GM23338 (cell line): ENCODE measurements around the gene SLC7A14. TPM values are rescaled to one million over a fixed set of nuclear protein-coding genes. Genes with fewer than 3 reads are reported as not detected.

Source experiments
- ATAC-seq: fragments of 200-7000 bp; cut with Tn5 transposase; 3 replicates; pipeline ENCODE4 v1.9.1; 2020
- DNase-seq: peaks from one replicate; pipeline ENCODE4 v3.0.0-alpha.2; 2015; ENCODE audit warnings: low spot score
- H2AFZ ChIP-seq: fragments of 200-600 bp; sonication (generic); 2 replicates; pipeline ENCODE4 v1.8.0; 2016; ENCODE audit warnings: antibody characterized with exemption, mild to moderate bottlenecking, moderate library complexity
- H3F3A ChIP-seq: fragments of 200-600 bp; sonication (generic); replicated peaks from 2 replicates; pipeline ENCODE4 v1.8.0; 2017; ENCODE audit warnings: antibody characterized with exemption, mixed run types, low read depth
- H3K27ac ChIP-seq: fragments of 200-600 bp; sonication (generic); 2 replicates; pipeline ENCODE4 v1.6.1; 2016; ENCODE audit warnings: low read depth
- H3K27me3 ChIP-seq: fragments of 200-600 bp; sonication (generic); 2 replicates; pipeline ENCODE4 v1.8.0; 2016; ENCODE audit warnings: mild to moderate bottlenecking, mixed run types, moderate library complexity; ENCODE audit not compliant: insufficient read depth
- H3K36me3 ChIP-seq: fragments of 200-600 bp; sonication (generic); 2 replicates; pipeline ENCODE4 v1.8.0; 2016; ENCODE audit warnings: mild to moderate bottlenecking; ENCODE audit not compliant: insufficient read depth
- H3K4me1 ChIP-seq: fragments of 200-600 bp; sonication (generic); 2 replicates; pipeline ENCODE4 v1.8.0; 2016; ENCODE audit warnings: mild to moderate bottlenecking, moderate library complexity; ENCODE audit not compliant: insufficient read depth
- H3K4me2 ChIP-seq: fragments of 200-600 bp; sonication (generic); 2 replicates; pipeline ENCODE4 v1.7.1; 2017; ENCODE audit warnings: mixed run types
- H3K4me3 ChIP-seq: fragments of 200-600 bp; sonication (generic); 2 replicates; pipeline ENCODE4 v1.6.1; 2016; ENCODE audit warnings: mixed run types
- H3K79me2 ChIP-seq: fragments of 200-600 bp; sonication (generic); replicated peaks from 2 replicates; pipeline ENCODE4 v1.8.0; 2017; ENCODE audit warnings: mild to moderate bottlenecking; ENCODE audit not compliant: insufficient read depth
- H3K9me2 ChIP-seq: fragments of 200-600 bp; sonication (generic); 2 replicates; pipeline ENCODE4 v1.8.0; 2017; ENCODE audit not compliant: insufficient read depth
- H4K20me1 ChIP-seq: fragments of 200-600 bp; sonication (generic); replicated peaks from 2 replicates; pipeline ENCODE4 v1.8.0; 2017; ENCODE audit warnings: mild to moderate bottlenecking; ENCODE audit not compliant: insufficient read depth
- H3K27ac Mint-ChIP-seq: 2 replicates; pipeline ENCODE4 v1.8.0; 2020; ENCODE audit warnings: inconsistent platforms, mild to moderate bottlenecking, moderate library complexity, mixed read lengths
- H3K27me3 Mint-ChIP-seq: 3 replicates; pipeline ENCODE4 v1.8.0; 2022; ENCODE audit warnings: low read depth, mild to moderate bottlenecking, moderate library complexity, mixed read lengths, inconsistent platforms; ENCODE audit not compliant: insufficient read depth, poor library complexity
- H3K36me3 Mint-ChIP-seq: 3 replicates; pipeline ENCODE4 v1.8.0; 2021; ENCODE audit warnings: low read depth, mild to moderate bottlenecking, inconsistent platforms, moderate library complexity, mixed read lengths
- H3K4me1 Mint-ChIP-seq: 3 replicates; pipeline ENCODE4 v1.8.0; 2020; ENCODE audit warnings: mild to moderate bottlenecking, inconsistent platforms, mixed read lengths
- H3K4me3 Mint-ChIP-seq: 3 replicates; pipeline ENCODE4 v1.8.0; 2021; ENCODE audit warnings: moderate library complexity, mild to moderate bottlenecking, inconsistent platforms, mixed read lengths
- H3K9me3 Mint-ChIP-seq: 3 replicates; pipeline ENCODE4 v1.8.0; 2020; ENCODE audit warnings: moderate library complexity, mild to moderate bottlenecking, inconsistent platforms, mixed read lengths
- EZH2phosphoT487 ChIP-seq: fragments of 200-600 bp; sonication (generic); IDR thresholded peaks from one replicate; pipeline ENCODE4 v1.8.1; 2018; ENCODE audit warnings: antibody characterized with exemption; ENCODE audit not compliant: unreplicated experiment
- ZNF114 ChIP-seq: fragments of 250-450 bp; sonication (Bioruptor Pico); IDR thresholded peaks from 2 replicates; pipeline ENCODE4 v1.5.0; 2020; ENCODE audit warnings: mild to moderate bottlenecking, moderate library complexity
- ZNF331 ChIP-seq: fragments of 250-450 bp; sonication (Bioruptor Pico); IDR thresholded peaks from 2 replicates; pipeline ENCODE4 v1.5.0; 2020; ENCODE audit warnings: low read depth, mild to moderate bottlenecking, moderate library complexity
- polyA plus RNA-seq: library from polyadenylated mRNA; unstranded; fragments of >200 nt; fragmentation: Nextera tagmentation; extraction: Ambion mirVana; gene quantifications from 2 replicates; pipeline ENCODE4 v1.2.1, GENCODE V29; 2016
- total RNA-seq: library from RNA; depleted of rRNA; stranded (reverse); fragments of >200 nt; shearing (Covaris generic); gene quantifications from 2 replicates; pipeline ENCODE4 v1.2.3, GENCODE V29; 2014
- TF ChIP-seq, protein P1 (sequence below): IDR thresholded peaks from 2 replicates; pipeline ENCODE4 v1.6.1; 2016; ENCODE audit warnings: antibody characterized with exemption
- TF ChIP-seq, protein P2 (sequence below): fragments of 250-450 bp; sonication (Bioruptor Pico); IDR thresholded peaks from 2 replicates; pipeline ENCODE4 v1.5.0; 2020; ENCODE audit warnings: mild to moderate bottlenecking, moderate library complexity

The SLC7A14 gene
- total and polyA plus RNA-seq, 2 experiments from 2014 or later = 0.49 to 0.82 TPM

DNA sequence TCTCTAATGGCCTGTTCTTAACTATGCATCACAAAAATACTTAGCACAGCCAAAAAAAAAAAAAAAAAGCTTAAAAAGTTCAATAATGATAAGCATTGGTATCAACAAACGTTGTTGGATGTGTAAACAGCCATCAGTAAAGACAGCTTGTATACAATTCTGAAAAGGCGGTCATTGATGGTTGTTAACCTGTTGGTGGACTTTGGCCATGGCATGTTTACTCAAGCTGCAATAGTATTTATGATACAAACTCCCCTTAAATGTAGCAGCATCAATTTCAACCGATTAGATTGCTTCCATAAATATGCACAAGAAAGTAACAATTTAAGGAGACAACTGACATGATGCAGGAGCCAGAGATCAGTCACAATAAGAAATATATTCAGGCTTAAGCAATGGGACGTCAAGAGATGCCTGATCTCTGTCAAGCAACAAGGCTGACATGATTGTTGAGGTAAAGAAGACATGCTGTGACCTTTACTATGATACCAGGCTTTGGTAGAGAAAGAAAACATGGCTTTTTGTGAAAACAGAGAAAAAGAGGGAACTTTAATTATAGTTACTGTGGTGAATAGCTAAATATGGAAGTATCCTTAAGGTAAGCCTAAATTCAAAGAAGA lies 14.2 kb upstream of the SLC7A14 start:
- no peak overlapping the region for H3K4me3 ChIP-seq
- Mint-ChIP-seq H3K27ac (no peak overlapping the region), H3K4me1 (no peaks in the 10 kb centered on the region), H3K4me3 (no peak overlapping the region), H3K27me3 (peaks cover 3% of the 10 kb centered on the region), H3K9me3 (no peaks in the 10 kb centered on the region), H3K36me3 (no peaks in the 10 kb centered on the region)
- H3K4me2 ChIP-seq = no peak overlapping the region
- H3K79me2 ChIP-seq = no peaks in the 10 kb centered on the region
- no peaks in the 10 kb centered on the region for H4K20me1 ChIP-seq
- no peaks in the 10 kb centered on the region for H3K4me1 ChIP-seq
- TF ChIP-seq ZNF331 (CRISPR knock-in tag) (no peak), ZNF114 (no peak), EZH2phosphoT487 (no peak)
- TF ChIP-seq, protein P1, sequence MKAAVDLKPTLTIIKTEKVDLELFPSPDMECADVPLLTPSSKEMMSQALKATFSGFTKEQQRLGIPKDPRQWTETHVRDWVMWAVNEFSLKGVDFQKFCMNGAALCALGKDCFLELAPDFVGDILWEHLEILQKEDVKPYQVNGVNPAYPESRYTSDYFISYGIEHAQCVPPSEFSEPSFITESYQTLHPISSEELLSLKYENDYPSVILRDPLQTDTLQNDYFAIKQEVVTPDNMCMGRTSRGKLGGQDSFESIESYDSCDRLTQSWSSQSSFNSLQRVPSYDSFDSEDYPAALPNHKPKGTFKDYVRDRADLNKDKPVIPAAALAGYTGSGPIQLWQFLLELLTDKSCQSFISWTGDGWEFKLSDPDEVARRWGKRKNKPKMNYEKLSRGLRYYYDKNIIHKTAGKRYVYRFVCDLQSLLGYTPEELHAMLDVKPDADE = no peak
- TF ChIP-seq, protein P2, sequence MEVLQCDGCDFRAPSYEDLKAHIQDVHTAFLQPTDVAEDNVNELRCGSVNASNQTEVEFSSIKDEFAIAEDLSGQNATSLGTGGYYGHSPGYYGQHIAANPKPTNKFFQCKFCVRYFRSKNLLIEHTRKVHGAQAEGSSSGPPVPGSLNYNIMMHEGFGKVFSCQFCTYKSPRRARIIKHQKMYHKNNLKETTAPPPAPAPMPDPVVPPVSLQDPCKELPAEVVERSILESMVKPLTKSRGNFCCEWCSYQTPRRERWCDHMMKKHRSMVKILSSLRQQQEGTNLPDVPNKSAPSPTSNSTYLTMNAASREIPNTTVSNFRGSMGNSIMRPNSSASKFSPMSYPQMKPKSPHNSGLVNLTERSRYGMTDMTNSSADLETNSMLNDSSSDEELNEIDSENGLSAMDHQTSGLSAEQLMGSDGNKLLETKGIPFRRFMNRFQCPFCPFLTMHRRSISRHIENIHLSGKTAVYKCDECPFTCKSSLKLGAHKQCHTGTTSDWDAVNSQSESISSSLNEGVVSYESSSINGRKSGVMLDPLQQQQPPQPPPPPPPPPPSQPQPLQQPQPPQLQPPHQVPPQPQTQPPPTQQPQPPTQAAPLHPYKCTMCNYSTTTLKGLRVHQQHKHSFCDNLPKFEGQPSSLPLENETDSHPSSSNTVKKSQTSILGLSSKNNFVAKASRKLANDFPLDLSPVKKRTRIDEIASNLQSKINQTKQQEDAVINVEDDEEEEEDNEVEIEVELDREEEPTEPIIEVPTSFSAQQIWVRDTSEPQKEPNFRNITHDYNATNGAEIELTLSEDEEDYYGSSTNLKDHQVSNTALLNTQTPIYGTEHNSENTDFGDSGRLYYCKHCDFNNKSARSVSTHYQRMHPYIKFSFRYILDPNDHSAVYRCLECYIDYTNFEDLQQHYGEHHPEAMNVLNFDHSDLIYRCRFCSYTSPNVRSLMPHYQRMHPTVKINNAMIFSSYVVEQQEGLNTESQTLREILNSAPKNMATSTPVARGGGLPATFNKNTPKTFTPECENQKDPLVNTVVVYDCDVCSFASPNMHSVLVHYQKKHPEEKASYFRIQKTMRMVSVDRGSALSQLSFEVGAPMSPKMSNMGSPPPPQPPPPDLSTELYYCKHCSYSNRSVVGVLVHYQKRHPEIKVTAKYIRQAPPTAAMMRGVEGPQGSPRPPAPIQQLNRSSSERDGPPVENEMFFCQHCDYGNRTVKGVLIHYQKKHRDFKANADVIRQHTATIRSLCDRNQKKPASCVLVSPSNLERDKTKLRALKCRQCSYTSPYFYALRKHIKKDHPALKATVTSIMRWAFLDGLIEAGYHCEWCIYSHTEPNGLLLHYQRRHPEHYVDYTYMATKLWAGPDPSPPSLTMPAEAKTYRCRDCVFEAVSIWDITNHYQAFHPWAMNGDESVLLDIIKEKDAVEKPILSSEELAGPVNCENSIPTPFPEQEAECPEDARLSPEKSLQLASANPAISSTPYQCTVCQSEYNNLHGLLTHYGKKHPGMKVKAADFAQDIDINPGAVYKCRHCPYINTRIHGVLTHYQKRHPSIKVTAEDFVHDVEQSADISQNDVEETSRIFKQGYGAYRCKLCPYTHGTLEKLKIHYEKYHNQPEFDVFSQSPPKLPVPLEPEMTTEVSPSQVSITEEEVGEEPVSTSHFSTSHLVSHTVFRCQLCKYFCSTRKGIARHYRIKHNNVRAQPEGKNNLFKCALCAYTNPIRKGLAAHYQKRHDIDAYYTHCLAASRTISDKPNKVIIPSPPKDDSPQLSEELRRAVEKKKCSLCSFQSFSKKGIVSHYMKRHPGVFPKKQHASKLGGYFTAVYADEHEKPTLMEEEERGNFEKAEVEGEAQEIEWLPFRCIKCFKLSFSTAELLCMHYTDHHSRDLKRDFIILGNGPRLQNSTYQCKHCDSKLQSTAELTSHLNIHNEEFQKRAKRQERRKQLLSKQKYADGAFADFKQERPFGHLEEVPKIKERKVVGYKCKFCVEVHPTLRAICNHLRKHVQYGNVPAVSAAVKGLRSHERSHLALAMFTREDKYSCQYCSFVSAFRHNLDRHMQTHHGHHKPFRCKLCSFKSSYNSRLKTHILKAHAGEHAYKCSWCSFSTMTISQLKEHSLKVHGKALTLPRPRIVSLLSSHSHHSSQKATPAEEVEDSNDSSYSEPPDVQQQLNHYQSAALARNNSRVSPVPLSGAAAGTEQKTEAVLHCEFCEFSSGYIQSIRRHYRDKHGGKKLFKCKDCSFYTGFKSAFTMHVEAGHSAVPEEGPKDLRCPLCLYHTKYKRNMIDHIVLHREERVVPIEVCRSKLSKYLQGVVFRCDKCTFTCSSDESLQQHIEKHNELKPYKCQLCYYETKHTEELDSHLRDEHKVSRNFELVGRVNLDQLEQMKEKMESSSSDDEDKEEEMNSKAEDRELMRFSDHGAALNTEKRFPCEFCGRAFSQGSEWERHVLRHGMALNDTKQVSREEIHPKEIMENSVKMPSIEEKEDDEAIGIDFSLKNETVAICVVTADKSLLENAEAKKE (CRISPR knock-in tag) = no peak
- no peak for ATAC-seq
- no peaks in the 10 kb centered on the region for H3K36me3 ChIP-seq
- H3K27ac ChIP-seq = no peak overlapping the region
- no peak for DNase-seq
- no peaks in the 10 kb centered on the region for H3K27me3 ChIP-seq
- peaks cover 4% of the 10 kb centered on the region; the same call in 1 of the 2 replicates for H3K9me2 ChIP-seq
- H2AFZ ChIP-seq = no peak overlapping the region
- H3F3A ChIP-seq = no peaks in the 10 kb centered on the region
